Subcutaneous abdominal adipose tissue (tissue), 5 donors: Measurements from ENCODE around the gene NSMCE3.
"Not testable (repeated sequence)": the region's sequence is repeated elsewhere in the genome, so short reads cannot be mapped to it uniquely, and the experiment has no call there.

Experiments used
- H3K27ac ChIP-seq: one replicate; pipeline ENCODE4 v1.7.0; 2013; ENCODE audit warnings: low read depth, mild to moderate bottlenecking, inconsistent platforms, low read length, moderate library complexity
- H3K27me3 ChIP-seq, 5 donors: one replicate each; pipeline ENCODE4 v1.7.0; 2013; ENCODE audit warnings: low read length in 5 of 5, inconsistent platforms in 1 of 5; ENCODE audit not compliant: control insufficient read depth in 5 of 5, insufficient read depth in 4 of 5
- H3K36me3 ChIP-seq, 5 donors: one replicate each; pipeline ENCODE4 v1.7.0; 2013; ENCODE audit warnings: low read length in 5 of 5; ENCODE audit not compliant: control insufficient read depth in 5 of 5, insufficient read depth in 5 of 5
- H3K4me1 ChIP-seq, 5 donors: one replicate each; pipeline ENCODE4 v1.7.0; 2013; ENCODE audit warnings: low read length in 5 of 5, mild to moderate bottlenecking in 3 of 5, moderate library complexity in 1 of 5; ENCODE audit not compliant: control insufficient read depth in 5 of 5, insufficient read depth in 5 of 5
- H3K4me3 ChIP-seq, 5 donors: one replicate each; pipeline ENCODE4 v1.7.0; 2013; ENCODE audit warnings: low read length in 5 of 5, low read depth in 1 of 5
- H3K9ac ChIP-seq, 5 donors: one replicate each; pipeline ENCODE4 v1.7.0; 2013; ENCODE audit warnings: low read length in 5 of 5, mild to moderate bottlenecking in 4 of 5, moderate library complexity in 3 of 5
- H3K9me3 ChIP-seq, 5 donors: one replicate each; pipeline ENCODE4 v1.7.0; 2013; ENCODE audit warnings: low read length in 5 of 5; ENCODE audit not compliant: control insufficient read depth in 5 of 5
- donor health status: healthy.
- donor health status: healthy.
- donor health status: healthy.
- donor health status: healthy.
- donor health status: healthy.

The NSMCE3 gene

DNA sequence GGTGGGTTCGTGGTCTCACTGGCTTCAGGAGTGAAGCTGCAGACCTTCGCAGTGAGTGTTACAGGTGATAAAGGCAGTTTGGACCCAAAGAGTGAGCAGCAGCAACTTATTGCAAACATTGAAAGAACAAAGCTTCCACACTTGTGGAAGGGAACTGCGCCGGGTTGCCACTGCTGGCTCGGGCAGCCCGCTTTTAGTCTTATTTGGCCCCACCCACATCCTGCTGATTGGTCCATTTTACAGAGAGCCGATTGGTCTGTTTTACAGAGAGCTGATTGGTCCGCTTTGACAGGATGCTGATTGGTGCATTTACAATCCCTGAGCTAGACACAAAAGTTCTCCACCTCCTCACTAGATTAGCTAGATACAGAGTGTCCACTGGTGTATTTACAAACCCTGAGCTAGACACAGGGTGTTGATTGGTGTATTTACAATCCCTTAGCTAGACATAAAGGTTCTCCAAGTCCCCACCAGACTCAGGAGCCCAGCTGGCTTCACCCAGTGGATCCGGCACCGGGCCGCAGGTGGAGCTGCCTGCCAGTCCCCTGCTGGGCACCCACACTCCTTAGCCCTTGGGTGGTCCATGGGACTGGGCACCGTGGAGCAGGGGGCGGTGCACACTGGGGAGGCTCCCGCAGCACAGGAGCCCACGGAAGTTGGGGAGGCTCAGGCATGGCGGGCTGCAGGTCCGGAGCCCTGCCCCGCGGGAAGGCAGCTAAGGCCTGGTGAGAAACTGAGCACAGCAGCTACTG is 45.2 kb downstream of the NSMCE3 start:
- not testable (repeated sequence) for H3K36me3 ChIP-seq, H3K9ac ChIP-seq, H3K9me3 ChIP-seq, H3K4me3 ChIP-seq, H3K4me1 ChIP-seq, H3K27ac ChIP-seq
- H3K27me3 ChIP-seq, result peaks cover 0 to 15% (median 11%) of the 10 kb centered on the region in 5 donors

- no peaks in the 10 kb centered on the region for H3K4me1 ChIP-seq
- H3K27me3 ChIP-seq, result peaks cover 0 to 15% (median 11%) of the 10 kb centered on the region in 5 donors
- no peak overlapping the region for H3K4me3 ChIP-seq
- H3K36me3 ChIP-seq, result no peaks in the 10 kb centered on the region
- no peaks in the 10 kb centered on the region for H3K9me3 ChIP-seq
- no peak overlapping the region for H3K27ac ChIP-seq
- no peak overlapping the region for H3K9ac ChIP-seq
Observed at GRCh38 chr15:29223640-29224039, 46.0 kb downstream of the NSMCE3 start.

- no peaks in the 10 kb centered on the region for H3K9me3 ChIP-seq
- no peak overlapping the region for H3K27ac ChIP-seq
- H3K27me3 ChIP-seq, result peaks cover 0 to 14% (median 11%) of the 10 kb centered on the region in 5 donors
- H3K9ac ChIP-seq, result no peak overlapping the region
- H3K4me3 ChIP-seq, result no peak overlapping the region
- H3K4me1 ChIP-seq, result no peaks in the 10 kb centered on the region
- no peaks in the 10 kb centered on the region for H3K36me3 ChIP-seq
Observed at GRCh38 chr15:29222129-29222853, 47.3 kb downstream of the NSMCE3 start.

- Histone ChIP-seq H3K36me3 (no peaks in the 10 kb centered on the region), H3K27me3 (peaks cover 0 to 8% (median 4%) of the 10 kb centered on the region in 5 donors), H3K4me1 (no peaks in the 10 kb centered on the region), H3K27ac (no peak overlapping the region), H3K9ac (no peak overlapping the region), H3K9me3 (no peaks in the 10 kb centered on the region), H3K4me3 (no peak overlapping the region)
Observed at GRCh38 chr15:29220852-29221251, 48.8 kb downstream of the NSMCE3 start.

- no peak overlapping the region for H3K4me3 ChIP-seq
Observed at GRCh38 chr15:29216955-29217354, 52.7 kb downstream of the NSMCE3 start.

More at GRCh38 chr15:29216955-29217354, 52.7 kb downstream of the NSMCE3 start:
- no peaks in the 10 kb centered on the region for H3K4me1 ChIP-seq
- H3K27ac ChIP-seq, result no peak overlapping the region
- H3K9me3 ChIP-seq, result no peaks in the 10 kb centered on the region
- H3K36me3 ChIP-seq, result no peaks in the 10 kb centered on the region
- H3K27me3 ChIP-seq, result peaks cover 0 to 3% (median 0%) of the 10 kb centered on the region in 5 donors
- no peak overlapping the region for H3K9ac ChIP-seq
